Gastrocnemius medialis (tissue), 4 donors: Measurements from ENCODE around the gene MROH2A.

Experiments
- CTCF ChIP-seq, 5 experiments: fragments of 450-650 bp in 3 of 5; fragments of 200-600 bp in 2 of 5; sonication (generic) in 2 of 5; IDR thresholded peaks in 4 of 5; conservative IDR thresholded peaks in 1 of 5; 1 replicate in 4 of 5; 2 replicates in 1 of 5; pipeline ENCODE4 v1.5.1; 2016 to 2019; ENCODE audit warnings: antibody characterized with exemption in 5 of 5, mild to moderate bottlenecking in 3 of 5, moderate library complexity in 3 of 5
- POLR2A ChIP-seq, 2 donors: fragments of 450-650 bp; IDR thresholded peaks; one replicate each; pipeline ENCODE4 v1.6.1; 2017; ENCODE audit warnings: antibody characterized with exemption in 2 of 2, mild to moderate bottlenecking in 2 of 2, moderate library complexity in 2 of 2

GRCh38 chr2:233817361-233817911 is 39.3 kb downstream of the MROH2A start:
- TF ChIP-seq CTCF (IDR thresholded peaks at IDR 0.05 in 4 of 5, conservative IDR thresholded peaks at IDR 0.05 in 1 of 5) (no peak), POLR2A (IDR thresholded peaks at IDR 0.05) (no peak)
